GM23338 (cell line): ENCODE results near the gene CFAP100. TPM values are rescaled to one million over a fixed set of nuclear protein-coding genes. Genes with fewer than 3 reads are reported as not detected.

Experiments used
- ATAC-seq: fragments of 200-7000 bp; cut with Tn5 transposase; 3 replicates; pipeline ENCODE4 v1.9.1; 2020
- DNase-seq: peaks from one replicate; pipeline ENCODE4 v3.0.0-alpha.2; 2015; ENCODE audit warnings: low spot score
- H2AFZ ChIP-seq: fragments of 200-600 bp; sonication (generic); 2 replicates; pipeline ENCODE4 v1.8.0; 2016; ENCODE audit warnings: antibody characterized with exemption, mild to moderate bottlenecking, moderate library complexity
- H3F3A ChIP-seq: fragments of 200-600 bp; sonication (generic); replicated peaks from 2 replicates; pipeline ENCODE4 v1.8.0; 2017; ENCODE audit warnings: antibody characterized with exemption, mixed run types, low read depth
- H3K27ac ChIP-seq: fragments of 200-600 bp; sonication (generic); 2 replicates; pipeline ENCODE4 v1.6.1; 2016; ENCODE audit warnings: low read depth
- H3K27me3 ChIP-seq: fragments of 200-600 bp; sonication (generic); 2 replicates; pipeline ENCODE4 v1.8.0; 2016; ENCODE audit warnings: mild to moderate bottlenecking, mixed run types, moderate library complexity; ENCODE audit not compliant: insufficient read depth
- H3K36me3 ChIP-seq: fragments of 200-600 bp; sonication (generic); 2 replicates; pipeline ENCODE4 v1.8.0; 2016; ENCODE audit warnings: mild to moderate bottlenecking; ENCODE audit not compliant: insufficient read depth
- H3K4me1 ChIP-seq: fragments of 200-600 bp; sonication (generic); 2 replicates; pipeline ENCODE4 v1.8.0; 2016; ENCODE audit warnings: mild to moderate bottlenecking, moderate library complexity; ENCODE audit not compliant: insufficient read depth
- H3K4me2 ChIP-seq: fragments of 200-600 bp; sonication (generic); 2 replicates; pipeline ENCODE4 v1.7.1; 2017; ENCODE audit warnings: mixed run types
- H3K4me3 ChIP-seq: fragments of 200-600 bp; sonication (generic); 2 replicates; pipeline ENCODE4 v1.6.1; 2016; ENCODE audit warnings: mixed run types
- H3K79me2 ChIP-seq: fragments of 200-600 bp; sonication (generic); replicated peaks from 2 replicates; pipeline ENCODE4 v1.8.0; 2017; ENCODE audit warnings: mild to moderate bottlenecking; ENCODE audit not compliant: insufficient read depth
- H3K9me2 ChIP-seq: fragments of 200-600 bp; sonication (generic); 2 replicates; pipeline ENCODE4 v1.8.0; 2017; ENCODE audit not compliant: insufficient read depth
- H4K20me1 ChIP-seq: fragments of 200-600 bp; sonication (generic); replicated peaks from 2 replicates; pipeline ENCODE4 v1.8.0; 2017; ENCODE audit warnings: mild to moderate bottlenecking; ENCODE audit not compliant: insufficient read depth
- H3K27ac Mint-ChIP-seq: 2 replicates; pipeline ENCODE4 v1.8.0; 2020; ENCODE audit warnings: inconsistent platforms, mild to moderate bottlenecking, moderate library complexity, mixed read lengths
- H3K27me3 Mint-ChIP-seq: 3 replicates; pipeline ENCODE4 v1.8.0; 2022; ENCODE audit warnings: low read depth, mild to moderate bottlenecking, moderate library complexity, mixed read lengths, inconsistent platforms; ENCODE audit not compliant: insufficient read depth, poor library complexity
- H3K36me3 Mint-ChIP-seq: 3 replicates; pipeline ENCODE4 v1.8.0; 2021; ENCODE audit warnings: low read depth, mild to moderate bottlenecking, inconsistent platforms, moderate library complexity, mixed read lengths
- H3K4me1 Mint-ChIP-seq: 3 replicates; pipeline ENCODE4 v1.8.0; 2020; ENCODE audit warnings: mild to moderate bottlenecking, inconsistent platforms, mixed read lengths
- H3K4me3 Mint-ChIP-seq: 3 replicates; pipeline ENCODE4 v1.8.0; 2021; ENCODE audit warnings: moderate library complexity, mild to moderate bottlenecking, inconsistent platforms, mixed read lengths
- H3K9me3 Mint-ChIP-seq: 3 replicates; pipeline ENCODE4 v1.8.0; 2020; ENCODE audit warnings: moderate library complexity, mild to moderate bottlenecking, inconsistent platforms, mixed read lengths
- ETS1 ChIP-seq: IDR thresholded peaks from 2 replicates; pipeline ENCODE4 v1.6.1; 2016; ENCODE audit warnings: antibody characterized with exemption
- EZH2 ChIP-seq: fragments of 200-600 bp; sonication (generic); IDR thresholded peaks from one replicate; pipeline ENCODE4 v1.8.0; 2017; ENCODE audit warnings: antibody characterized with exemption, mild to moderate bottlenecking, low read depth; ENCODE audit not compliant: unreplicated experiment
- EZH2phosphoT487 ChIP-seq: fragments of 200-600 bp; sonication (generic); IDR thresholded peaks from one replicate; pipeline ENCODE4 v1.8.1; 2018; ENCODE audit warnings: antibody characterized with exemption; ENCODE audit not compliant: unreplicated experiment
- JUNB ChIP-seq: IDR thresholded peaks from one replicate; pipeline ENCODE4 v1.6.1; 2016; ENCODE audit warnings: antibody characterized with exemption; ENCODE audit not compliant: unreplicated experiment
- NANOG ChIP-seq: IDR thresholded peaks from 2 replicates; pipeline ENCODE4 v1.6.1; 2016; ENCODE audit warnings: antibody characterized with exemption, borderline replicate concordance
- POLR2AphosphoS5 ChIP-seq: IDR thresholded peaks from 2 replicates; pipeline ENCODE4 v1.6.1; 2016; ENCODE audit warnings: antibody characterized with exemption, low read depth
- STAT1 ChIP-seq: IDR thresholded peaks from one replicate; pipeline ENCODE4 v1.6.1; 2016; ENCODE audit warnings: antibody characterized with exemption; ENCODE audit not compliant: unreplicated experiment
- ZNF114 ChIP-seq: fragments of 250-450 bp; sonication (Bioruptor Pico); IDR thresholded peaks from 2 replicates; pipeline ENCODE4 v1.5.0; 2020; ENCODE audit warnings: mild to moderate bottlenecking, moderate library complexity
- ZNF331 ChIP-seq: fragments of 250-450 bp; sonication (Bioruptor Pico); IDR thresholded peaks from 2 replicates; pipeline ENCODE4 v1.5.0; 2020; ENCODE audit warnings: low read depth, mild to moderate bottlenecking, moderate library complexity
- polyA plus RNA-seq: library from polyadenylated mRNA; unstranded; fragments of >200 nt; fragmentation: Nextera tagmentation; extraction: Ambion mirVana; gene quantifications from 2 replicates; pipeline ENCODE4 v1.2.1, GENCODE V29; 2016
- total RNA-seq: library from RNA; depleted of rRNA; stranded (reverse); fragments of >200 nt; shearing (Covaris generic); gene quantifications from 2 replicates; pipeline ENCODE4 v1.2.3, GENCODE V29; 2014
- TF ChIP-seq, protein P1 (sequence below): IDR thresholded peaks from one replicate; pipeline ENCODE4 v1.6.1; 2018; ENCODE audit warnings: antibody characterized with exemption; ENCODE audit not compliant: unreplicated experiment
- TF ChIP-seq, protein P2 (sequence below), 2 experiments: fragments of 200-600 bp in 1 of 2; sonication (generic) in 1 of 2; conservative IDR thresholded peaks; 2 replicates each; pipeline versions ENCODE4 v1.5.1 to v1.6.1; 2016 to 2017; ENCODE audit warnings: antibody characterized with exemption in 2 of 2, low read depth in 2 of 2, mild to moderate bottlenecking in 2 of 2, moderate library complexity in 1 of 2
- TF ChIP-seq, protein P3 (sequence below): fragments of 250-450 bp; sonication (Bioruptor Pico); IDR thresholded peaks from 2 replicates; pipeline ENCODE4 v1.5.0; 2020; ENCODE audit warnings: mild to moderate bottlenecking, moderate library complexity

Gene CFAP100
- total and polyA plus RNA-seq, 2 experiments from 2014 or later, result 0.07 TPM; not detected in 1

DNA sequence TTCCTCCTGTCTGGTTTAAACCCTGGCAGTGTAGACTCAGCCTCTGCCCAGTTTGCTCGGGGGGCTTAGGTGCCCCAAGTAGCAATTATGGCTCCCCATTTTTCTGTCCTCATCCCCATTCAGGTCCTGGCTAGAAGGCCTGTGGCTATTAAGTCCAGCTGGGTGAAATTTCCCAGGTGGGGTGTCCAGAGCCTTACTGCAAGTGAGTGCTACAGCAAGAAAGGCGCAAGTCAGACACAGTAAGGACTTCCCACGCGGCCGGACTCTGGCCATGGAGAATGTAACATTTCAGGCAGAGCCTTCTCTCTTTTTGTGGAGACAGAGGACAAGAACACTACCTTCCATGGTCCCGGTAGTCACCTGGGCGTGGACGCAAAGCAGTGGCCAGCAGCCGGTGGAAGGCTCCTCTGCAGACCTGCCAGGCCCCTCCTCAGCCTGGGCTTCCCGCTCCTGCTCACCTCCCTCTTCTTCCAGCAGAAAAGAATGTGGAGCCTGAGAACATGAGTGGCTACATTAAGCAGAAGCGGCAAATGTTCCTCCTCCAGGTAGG is 23.3 kb downstream of the CFAP100 start (continued):
- TF ChIP-seq, protein P1, sequence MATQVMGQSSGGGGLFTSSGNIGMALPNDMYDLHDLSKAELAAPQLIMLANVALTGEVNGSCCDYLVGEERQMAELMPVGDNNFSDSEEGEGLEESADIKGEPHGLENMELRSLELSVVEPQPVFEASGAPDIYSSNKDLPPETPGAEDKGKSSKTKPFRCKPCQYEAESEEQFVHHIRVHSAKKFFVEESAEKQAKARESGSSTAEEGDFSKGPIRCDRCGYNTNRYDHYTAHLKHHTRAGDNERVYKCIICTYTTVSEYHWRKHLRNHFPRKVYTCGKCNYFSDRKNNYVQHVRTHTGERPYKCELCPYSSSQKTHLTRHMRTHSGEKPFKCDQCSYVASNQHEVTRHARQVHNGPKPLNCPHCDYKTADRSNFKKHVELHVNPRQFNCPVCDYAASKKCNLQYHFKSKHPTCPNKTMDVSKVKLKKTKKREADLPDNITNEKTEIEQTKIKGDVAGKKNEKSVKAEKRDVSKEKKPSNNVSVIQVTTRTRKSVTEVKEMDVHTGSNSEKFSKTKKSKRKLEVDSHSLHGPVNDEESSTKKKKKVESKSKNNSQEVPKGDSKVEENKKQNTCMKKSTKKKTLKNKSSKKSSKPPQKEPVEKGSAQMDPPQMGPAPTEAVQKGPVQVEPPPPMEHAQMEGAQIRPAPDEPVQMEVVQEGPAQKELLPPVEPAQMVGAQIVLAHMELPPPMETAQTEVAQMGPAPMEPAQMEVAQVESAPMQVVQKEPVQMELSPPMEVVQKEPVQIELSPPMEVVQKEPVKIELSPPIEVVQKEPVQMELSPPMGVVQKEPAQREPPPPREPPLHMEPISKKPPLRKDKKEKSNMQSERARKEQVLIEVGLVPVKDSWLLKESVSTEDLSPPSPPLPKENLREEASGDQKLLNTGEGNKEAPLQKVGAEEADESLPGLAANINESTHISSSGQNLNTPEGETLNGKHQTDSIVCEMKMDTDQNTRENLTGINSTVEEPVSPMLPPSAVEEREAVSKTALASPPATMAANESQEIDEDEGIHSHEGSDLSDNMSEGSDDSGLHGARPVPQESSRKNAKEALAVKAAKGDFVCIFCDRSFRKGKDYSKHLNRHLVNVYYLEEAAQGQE, result no peak
- TF ChIP-seq STAT1 (no peak), POLR2AphosphoS5 (no peak), ZNF114 (no peak), ZNF331 (CRISPR knock-in tag) (no peak), JUNB (no peak)
- TF ChIP-seq, protein P2, sequence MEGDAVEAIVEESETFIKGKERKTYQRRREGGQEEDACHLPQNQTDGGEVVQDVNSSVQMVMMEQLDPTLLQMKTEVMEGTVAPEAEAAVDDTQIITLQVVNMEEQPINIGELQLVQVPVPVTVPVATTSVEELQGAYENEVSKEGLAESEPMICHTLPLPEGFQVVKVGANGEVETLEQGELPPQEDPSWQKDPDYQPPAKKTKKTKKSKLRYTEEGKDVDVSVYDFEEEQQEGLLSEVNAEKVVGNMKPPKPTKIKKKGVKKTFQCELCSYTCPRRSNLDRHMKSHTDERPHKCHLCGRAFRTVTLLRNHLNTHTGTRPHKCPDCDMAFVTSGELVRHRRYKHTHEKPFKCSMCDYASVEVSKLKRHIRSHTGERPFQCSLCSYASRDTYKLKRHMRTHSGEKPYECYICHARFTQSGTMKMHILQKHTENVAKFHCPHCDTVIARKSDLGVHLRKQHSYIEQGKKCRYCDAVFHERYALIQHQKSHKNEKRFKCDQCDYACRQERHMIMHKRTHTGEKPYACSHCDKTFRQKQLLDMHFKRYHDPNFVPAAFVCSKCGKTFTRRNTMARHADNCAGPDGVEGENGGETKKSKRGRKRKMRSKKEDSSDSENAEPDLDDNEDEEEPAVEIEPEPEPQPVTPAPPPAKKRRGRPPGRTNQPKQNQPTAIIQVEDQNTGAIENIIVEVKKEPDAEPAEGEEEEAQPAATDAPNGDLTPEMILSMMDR (conservative IDR thresholded peaks at IDR 0.05; ENCODE audit: low read depth in 2 of 2), result no peak

DNA sequence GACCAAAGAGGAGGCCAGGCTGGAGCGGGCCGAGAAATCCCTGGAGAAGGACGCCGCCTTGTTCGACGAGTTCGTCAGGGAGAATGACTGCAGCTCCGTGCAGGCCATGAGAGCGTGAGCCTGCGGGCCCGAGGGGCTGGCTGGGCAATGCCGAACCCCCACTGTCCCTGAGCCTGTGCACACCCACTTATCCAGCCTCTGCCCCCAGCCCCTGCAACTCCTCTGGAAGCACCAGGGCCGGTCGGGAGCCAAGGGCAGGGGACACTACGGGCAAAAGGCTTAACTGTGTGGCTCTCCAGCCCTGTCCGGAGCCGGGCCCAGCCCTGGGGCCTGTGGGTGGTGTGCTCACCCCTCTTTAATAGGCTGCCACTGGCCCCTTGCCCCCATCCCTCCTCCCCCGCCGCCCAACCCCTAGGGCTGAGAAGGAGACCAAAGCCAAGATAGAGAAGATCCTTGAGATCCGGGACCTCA is 24.0 kb downstream of the CFAP100 start:
- Mint-ChIP-seq H3K36me3 (no peaks in the 10 kb centered on the region), H3K27ac (no peak overlapping the region), H3K27me3 (peaks cover 9% of the 10 kb centered on the region), H3K4me3 (no peak overlapping the region), H3K4me1 (peaks cover 14% of the 10 kb centered on the region), H3K9me3 (no peaks in the 10 kb centered on the region)
- Histone ChIP-seq H3K79me2 (no peaks in the 10 kb centered on the region), H3K4me3 (no peak overlapping the region), H2AFZ (no peak overlapping the region), H3K36me3 (no peaks in the 10 kb centered on the region), H3K27me3 (no peaks in the 10 kb centered on the region), H3K4me1 (no peaks in the 10 kb centered on the region; the same call in 1 of the 2 replicates), H4K20me1 (no peaks in the 10 kb centered on the region), H3K9me2 (no peaks in the 10 kb centered on the region), H3F3A (no peaks in the 10 kb centered on the region), H3K4me2 (no peak overlapping the region), H3K27ac (no peak overlapping the region)
- DNase-seq (no peak), ATAC-seq (no peak)
- TF ChIP-seq, protein P3, sequence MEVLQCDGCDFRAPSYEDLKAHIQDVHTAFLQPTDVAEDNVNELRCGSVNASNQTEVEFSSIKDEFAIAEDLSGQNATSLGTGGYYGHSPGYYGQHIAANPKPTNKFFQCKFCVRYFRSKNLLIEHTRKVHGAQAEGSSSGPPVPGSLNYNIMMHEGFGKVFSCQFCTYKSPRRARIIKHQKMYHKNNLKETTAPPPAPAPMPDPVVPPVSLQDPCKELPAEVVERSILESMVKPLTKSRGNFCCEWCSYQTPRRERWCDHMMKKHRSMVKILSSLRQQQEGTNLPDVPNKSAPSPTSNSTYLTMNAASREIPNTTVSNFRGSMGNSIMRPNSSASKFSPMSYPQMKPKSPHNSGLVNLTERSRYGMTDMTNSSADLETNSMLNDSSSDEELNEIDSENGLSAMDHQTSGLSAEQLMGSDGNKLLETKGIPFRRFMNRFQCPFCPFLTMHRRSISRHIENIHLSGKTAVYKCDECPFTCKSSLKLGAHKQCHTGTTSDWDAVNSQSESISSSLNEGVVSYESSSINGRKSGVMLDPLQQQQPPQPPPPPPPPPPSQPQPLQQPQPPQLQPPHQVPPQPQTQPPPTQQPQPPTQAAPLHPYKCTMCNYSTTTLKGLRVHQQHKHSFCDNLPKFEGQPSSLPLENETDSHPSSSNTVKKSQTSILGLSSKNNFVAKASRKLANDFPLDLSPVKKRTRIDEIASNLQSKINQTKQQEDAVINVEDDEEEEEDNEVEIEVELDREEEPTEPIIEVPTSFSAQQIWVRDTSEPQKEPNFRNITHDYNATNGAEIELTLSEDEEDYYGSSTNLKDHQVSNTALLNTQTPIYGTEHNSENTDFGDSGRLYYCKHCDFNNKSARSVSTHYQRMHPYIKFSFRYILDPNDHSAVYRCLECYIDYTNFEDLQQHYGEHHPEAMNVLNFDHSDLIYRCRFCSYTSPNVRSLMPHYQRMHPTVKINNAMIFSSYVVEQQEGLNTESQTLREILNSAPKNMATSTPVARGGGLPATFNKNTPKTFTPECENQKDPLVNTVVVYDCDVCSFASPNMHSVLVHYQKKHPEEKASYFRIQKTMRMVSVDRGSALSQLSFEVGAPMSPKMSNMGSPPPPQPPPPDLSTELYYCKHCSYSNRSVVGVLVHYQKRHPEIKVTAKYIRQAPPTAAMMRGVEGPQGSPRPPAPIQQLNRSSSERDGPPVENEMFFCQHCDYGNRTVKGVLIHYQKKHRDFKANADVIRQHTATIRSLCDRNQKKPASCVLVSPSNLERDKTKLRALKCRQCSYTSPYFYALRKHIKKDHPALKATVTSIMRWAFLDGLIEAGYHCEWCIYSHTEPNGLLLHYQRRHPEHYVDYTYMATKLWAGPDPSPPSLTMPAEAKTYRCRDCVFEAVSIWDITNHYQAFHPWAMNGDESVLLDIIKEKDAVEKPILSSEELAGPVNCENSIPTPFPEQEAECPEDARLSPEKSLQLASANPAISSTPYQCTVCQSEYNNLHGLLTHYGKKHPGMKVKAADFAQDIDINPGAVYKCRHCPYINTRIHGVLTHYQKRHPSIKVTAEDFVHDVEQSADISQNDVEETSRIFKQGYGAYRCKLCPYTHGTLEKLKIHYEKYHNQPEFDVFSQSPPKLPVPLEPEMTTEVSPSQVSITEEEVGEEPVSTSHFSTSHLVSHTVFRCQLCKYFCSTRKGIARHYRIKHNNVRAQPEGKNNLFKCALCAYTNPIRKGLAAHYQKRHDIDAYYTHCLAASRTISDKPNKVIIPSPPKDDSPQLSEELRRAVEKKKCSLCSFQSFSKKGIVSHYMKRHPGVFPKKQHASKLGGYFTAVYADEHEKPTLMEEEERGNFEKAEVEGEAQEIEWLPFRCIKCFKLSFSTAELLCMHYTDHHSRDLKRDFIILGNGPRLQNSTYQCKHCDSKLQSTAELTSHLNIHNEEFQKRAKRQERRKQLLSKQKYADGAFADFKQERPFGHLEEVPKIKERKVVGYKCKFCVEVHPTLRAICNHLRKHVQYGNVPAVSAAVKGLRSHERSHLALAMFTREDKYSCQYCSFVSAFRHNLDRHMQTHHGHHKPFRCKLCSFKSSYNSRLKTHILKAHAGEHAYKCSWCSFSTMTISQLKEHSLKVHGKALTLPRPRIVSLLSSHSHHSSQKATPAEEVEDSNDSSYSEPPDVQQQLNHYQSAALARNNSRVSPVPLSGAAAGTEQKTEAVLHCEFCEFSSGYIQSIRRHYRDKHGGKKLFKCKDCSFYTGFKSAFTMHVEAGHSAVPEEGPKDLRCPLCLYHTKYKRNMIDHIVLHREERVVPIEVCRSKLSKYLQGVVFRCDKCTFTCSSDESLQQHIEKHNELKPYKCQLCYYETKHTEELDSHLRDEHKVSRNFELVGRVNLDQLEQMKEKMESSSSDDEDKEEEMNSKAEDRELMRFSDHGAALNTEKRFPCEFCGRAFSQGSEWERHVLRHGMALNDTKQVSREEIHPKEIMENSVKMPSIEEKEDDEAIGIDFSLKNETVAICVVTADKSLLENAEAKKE (CRISPR knock-in tag), result no peak
- TF ChIP-seq NANOG (no peak), ZNF331 (CRISPR knock-in tag) (no peak), EZH2phosphoT487 (no peak), EZH2 (no peak), JUNB (no peak), ETS1 (no peak), POLR2AphosphoS5 (no peak)
